HG03439 (cell line): ENCODE results near the gene FLNC.

Experiments used
- ATAC-seq: cut with Tn5 transposase; IDR thresholded peaks from one replicate; pipeline ENCODE4 v1.9.1; 2021; ENCODE audit warnings: mild to moderate bottlenecking, moderate library complexity; ENCODE audit not compliant: unreplicated experiment

FLNC gene, protein sequence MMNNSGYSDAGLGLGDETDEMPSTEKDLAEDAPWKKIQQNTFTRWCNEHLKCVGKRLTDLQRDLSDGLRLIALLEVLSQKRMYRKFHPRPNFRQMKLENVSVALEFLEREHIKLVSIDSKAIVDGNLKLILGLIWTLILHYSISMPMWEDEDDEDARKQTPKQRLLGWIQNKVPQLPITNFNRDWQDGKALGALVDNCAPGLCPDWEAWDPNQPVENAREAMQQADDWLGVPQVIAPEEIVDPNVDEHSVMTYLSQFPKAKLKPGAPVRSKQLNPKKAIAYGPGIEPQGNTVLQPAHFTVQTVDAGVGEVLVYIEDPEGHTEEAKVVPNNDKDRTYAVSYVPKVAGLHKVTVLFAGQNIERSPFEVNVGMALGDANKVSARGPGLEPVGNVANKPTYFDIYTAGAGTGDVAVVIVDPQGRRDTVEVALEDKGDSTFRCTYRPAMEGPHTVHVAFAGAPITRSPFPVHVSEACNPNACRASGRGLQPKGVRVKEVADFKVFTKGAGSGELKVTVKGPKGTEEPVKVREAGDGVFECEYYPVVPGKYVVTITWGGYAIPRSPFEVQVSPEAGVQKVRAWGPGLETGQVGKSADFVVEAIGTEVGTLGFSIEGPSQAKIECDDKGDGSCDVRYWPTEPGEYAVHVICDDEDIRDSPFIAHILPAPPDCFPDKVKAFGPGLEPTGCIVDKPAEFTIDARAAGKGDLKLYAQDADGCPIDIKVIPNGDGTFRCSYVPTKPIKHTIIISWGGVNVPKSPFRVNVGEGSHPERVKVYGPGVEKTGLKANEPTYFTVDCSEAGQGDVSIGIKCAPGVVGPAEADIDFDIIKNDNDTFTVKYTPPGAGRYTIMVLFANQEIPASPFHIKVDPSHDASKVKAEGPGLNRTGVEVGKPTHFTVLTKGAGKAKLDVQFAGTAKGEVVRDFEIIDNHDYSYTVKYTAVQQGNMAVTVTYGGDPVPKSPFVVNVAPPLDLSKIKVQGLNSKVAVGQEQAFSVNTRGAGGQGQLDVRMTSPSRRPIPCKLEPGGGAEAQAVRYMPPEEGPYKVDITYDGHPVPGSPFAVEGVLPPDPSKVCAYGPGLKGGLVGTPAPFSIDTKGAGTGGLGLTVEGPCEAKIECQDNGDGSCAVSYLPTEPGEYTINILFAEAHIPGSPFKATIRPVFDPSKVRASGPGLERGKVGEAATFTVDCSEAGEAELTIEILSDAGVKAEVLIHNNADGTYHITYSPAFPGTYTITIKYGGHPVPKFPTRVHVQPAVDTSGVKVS (N-terminal part only)

DNA sequence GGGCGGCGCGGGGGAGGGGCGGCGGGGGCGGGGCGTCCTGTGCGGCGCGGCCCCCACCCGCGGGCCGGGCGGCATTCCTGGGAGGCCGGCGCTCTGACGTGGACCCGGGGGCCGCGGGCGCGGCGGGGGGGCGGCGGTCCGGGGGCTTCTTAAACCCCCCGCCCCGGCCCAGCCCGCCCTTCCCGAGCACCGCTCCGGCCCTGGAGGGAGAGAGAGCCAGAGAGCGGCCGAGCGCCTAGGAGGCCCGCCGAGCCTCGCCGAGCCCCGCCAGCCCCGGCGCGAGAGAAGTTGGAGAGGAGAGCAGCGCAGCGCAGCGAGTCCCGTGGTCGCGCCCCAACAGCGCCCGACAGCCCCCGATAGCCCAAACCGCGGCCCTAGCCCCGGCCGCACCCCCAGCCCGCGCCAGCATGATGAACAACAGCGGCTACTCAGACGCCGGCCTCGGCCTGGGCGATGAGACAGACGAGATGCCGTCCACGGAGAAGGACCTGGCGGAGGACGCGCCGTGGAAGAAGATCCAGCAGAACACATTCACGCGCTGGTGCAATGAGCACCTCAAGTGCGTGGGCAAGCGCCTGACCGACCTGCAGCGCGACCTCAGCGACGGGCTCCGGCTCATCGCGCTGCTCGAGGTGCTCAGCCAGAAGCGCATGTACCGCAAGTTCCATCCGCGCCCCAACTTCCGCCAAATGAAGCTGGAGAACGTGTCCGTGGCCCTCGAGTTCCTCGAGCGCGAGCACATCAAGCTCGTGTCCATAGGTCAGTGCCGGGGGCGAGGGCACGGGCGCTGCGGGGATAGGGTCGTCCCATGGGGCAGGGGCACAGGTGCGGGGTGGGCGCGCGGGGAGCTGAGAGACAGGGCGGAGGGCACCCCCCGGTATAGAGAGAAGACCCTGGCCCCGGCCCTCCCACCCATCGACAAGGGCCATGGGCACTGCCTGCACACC lies at the start of gene FLNC:
Gene FLNC, plus strand, starts transcription at position 176 of the 947 bp plus-strand sequence. Its CDS starts 232 bp downstream, at position 408.
- no peak for ATAC-seq

DNA sequence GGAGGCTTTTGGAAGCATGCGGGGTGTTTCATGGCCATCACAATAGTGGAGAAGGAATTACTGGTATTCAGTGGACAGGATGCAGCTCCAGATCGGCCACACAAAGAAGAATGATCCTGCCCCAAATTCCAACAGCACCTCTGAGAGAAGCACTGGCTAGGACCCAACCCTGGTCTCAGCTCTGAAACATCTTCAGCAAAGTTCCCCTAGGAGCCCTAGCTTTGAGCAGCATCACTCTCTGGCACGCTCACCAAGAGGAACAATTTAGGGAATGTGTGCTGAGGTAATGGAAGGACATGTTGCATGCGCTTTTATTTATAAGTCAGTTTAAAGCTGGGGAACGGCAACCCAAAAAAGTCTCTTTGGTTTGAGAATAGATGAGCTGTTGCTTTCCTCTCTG lies 49.1 kb upstream of the FLNC start:
- ATAC-seq = no peak

DNA sequence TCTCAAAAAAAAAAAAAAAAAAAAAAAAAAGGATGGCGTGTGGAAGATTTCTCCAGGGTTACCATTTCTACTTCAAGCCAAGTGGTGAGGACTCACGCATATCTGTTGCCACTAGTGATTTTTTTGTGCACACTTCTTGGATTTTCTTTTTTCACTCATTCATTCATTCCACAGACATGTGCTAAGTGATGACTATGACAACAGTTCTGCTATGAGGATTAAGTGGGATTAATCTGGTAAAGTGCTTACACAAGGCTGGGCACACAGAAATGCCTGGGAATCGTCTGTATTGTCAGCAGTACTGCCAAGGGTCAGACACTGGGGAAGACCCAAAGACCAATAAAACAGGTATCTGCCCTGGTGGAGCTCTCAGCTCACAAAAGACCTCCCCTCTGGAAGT lies 48.4 kb upstream of the FLNC start:
- ATAC-seq = no peak

DNA sequence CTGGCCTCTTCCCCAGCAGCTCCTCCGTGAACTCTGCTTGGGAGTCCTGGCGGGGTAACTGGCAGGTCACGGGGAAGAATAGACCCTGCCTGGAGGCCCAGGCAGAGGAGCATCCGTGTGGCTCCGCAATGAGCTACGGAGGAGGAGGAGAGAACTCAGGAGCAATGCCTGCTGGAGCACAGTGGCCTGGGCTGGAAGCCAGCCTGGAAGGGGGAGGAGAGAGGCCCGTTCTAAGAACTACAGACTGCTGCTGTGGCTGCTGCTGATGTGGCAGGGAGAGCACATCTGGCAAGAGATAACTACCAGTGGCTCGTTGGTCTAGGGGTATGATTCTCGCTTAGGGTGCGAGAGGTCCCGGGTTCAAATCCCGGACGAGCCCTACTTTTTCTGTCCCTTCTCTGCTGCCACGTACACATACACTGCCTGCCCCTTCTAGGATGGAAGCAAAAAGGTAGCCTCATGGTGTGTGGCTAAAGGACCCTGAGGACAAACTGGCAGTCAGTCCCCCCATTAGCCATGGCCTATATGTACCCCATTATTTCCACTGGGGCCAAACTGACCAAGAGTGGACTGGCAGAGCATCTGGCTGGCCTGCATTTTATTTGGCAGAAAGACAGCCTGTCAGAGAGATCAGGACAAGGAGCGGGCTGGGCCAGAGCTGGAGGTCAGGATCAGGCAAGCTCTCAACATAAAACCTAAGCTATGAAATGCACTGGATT lies 46.9 kb upstream of the FLNC start:
- ATAC-seq = no peak

DNA sequence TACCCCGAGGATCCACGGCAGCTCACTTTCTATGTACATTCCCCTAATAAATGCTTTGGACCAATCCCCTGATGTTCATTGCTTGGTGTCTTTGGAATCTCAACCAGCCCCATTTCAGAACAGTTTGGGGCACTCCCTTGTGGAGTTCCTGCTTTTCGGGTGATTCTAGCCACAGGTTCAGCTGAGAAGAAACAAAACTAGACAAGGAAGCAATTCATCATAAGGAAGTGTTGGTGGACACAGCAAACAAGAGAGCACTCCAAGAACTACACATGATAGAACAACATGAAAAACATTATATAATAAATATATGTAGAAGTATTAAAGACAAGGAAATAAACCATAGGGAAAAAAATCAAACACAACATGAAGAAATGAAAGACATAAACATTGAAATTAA lies 44.5 kb upstream of the FLNC start:
- no peak for ATAC-seq

DNA sequence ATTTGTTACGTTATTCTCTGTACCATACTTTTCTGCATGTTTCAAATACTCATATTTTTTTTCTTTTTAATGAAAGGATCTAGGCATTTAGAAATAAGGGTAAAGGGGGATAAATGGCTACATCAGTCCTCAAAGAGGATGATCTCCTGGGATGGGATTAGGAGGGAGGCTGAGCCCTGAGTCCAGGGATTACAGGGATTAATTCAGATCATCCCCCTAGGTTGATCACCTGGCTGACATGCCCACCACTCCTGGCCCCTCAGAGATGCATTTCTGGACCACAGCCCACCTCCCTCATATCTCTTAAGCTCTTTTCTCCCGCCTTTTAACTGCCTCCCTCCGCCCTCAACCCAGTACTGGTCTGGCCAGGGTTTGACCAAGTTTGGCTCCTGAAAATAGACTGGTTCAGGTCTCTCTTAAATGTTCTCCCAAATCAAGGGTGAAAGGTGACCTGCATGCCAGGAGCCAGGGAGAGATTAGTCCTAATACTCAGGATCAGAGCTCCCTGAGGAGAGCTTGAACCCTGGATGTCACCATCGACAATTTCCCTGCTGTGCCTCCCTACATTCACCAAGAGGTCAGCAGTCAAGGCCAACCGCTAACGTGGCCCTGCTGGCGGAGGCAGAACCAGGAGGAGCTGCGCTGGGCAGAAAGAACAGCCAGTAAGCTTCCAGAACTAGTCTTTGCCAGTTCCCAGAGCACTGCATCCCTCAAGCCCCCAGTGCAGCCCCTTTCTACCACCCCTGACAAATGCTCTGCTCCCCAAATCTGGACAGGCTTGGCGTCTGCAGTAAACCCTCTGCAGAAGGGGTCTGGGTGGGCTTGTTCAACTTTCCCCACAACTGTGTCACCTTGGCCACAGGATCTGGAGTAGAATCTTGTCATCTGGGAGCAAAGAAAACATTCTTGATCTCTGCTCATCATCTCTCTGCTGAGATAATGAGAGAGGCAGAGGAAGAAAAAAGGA lies 41.5 kb upstream of the FLNC start:
- no peak for ATAC-seq

DNA sequence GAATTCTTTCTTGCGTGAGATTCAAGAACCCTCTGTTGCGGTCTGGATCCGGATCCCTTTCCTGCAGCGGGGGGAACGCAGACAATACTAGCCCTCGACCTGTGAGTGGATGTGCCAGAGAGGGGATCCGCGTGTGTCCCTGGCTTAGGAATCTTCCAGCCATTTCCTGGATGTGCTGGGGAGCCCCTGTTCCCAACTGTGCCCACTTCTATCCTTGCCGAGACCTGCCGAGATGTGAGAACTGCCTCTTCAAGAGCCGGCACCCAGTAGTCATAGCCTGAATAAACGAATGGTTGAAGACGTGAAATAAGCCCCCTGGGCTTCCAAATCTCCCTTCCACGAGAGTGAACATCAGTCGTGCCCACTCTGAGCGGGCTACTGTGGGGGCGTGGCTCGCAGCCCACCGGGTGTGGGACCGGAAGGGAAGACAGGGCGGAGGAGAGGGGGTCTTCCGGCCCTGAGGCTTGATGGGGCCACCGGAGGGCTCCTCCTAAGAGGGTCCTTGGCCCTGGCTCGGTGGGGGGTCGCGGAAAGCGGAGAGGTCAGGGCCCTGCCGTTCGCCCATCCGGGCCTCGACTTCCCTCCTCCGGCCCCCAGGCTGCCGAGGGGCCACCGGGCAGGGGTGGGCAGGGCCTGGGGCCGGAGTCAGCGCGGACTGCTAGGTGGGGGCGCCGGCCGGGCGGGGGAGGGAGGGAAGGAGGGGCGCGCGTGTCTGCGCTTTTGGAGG lies 39.7 kb upstream of the FLNC start:
- no peak for ATAC-seq

DNA sequence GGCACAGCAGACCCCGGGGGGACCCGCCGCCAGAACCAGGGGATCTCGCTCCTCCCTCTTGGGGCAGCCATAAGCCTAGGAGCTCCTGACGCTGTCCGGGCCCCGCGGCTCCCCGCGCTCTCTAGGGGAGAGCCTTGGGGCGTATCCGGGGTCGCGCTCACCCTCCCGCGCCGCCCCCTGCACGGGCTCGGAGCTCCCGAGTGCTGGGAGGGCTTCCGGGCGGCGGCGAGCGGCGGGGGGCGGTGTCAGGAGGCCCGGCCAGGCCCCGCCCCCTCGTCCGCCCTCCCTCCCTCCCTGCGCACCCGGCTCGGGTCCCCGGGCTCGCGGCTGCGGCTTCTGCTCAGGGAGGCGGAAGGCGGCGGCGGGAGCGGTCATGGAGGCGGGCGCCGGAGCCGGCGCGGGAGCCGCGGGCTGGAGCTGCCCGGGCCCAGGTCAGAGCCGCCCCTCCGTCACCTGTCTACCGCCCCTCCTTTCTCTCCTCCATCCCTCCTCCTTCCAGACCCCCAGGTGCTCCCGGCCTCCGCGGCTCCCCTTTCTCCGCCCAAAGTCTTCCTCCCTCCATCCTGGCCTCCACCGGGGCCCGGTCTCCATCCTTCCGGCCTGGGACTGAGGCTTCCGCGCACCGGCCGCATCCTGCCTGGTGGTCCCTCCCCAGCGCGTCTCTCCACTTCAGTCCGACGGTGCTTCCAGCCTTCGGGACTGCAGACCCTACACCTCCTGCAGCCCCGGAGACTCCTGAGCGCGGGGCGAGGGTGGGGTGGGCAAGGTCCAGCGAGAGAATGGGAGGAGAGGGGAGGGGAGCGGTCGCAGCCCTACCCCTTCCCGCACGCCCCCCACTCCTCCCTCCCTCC lies 38.9 kb upstream of the FLNC start, which contains the start of gene CCDC136:
Gene CCDC136, plus strand, starts transcription at position 848 of the 851 bp plus-strand sequence. CDS start 444 bp downstream, outside the sequence.
- peak; percentile 66 for ATAC-seq

DNA sequence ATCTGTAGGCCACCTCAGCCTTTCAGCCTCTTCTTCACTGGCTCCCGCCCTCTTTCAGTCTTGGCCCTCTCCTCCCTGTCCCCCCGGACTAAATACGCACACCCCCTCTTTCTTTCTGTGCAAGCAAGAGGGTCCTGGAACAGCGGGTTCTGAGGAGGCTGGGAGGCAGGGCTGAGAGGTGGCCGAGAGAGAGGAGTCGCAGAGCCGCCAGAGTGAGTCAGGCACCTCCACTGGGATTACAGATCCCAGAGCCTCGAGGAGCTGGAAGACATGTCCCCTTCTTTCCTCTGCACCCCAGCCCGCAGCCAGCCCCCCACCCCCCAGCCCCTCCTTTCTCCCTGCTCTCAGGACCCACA lies 38.3 kb upstream of the FLNC start:
- ATAC-seq = no peak

DNA sequence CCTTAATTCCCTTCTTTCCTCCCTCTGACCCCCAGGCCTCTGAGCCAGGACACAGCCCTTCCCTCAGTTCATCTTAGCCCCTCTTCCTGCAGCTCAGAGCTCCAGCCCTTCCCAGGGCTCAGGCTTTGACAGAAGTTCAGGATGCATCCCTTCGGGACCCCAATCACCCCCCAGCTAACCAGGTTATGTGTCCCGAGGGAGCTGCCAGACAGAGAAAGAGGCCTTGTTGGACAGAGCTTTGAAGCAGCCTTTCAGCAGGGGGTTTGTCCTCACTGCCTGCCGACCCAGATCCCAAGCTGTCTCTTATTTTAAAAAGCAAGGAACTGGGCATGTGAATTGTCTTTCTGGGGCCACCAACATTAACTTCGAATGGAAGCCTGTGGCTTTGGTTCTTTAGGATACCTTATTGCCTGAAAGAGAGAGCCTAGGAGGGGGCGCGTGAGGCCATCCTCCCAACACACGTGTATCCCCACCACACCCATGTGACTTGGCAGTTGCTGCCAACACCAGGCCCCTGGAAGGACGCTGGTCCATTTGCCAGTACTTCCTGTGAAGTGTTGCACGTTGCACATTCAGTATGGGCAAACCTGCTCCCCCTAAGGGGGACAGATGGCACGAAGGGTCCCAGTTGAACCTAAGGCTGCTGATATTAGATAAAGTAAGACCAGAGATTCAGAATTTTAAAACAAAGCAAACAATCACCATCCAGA lies 37.6 kb upstream of the FLNC start:
- no peak for ATAC-seq

DNA sequence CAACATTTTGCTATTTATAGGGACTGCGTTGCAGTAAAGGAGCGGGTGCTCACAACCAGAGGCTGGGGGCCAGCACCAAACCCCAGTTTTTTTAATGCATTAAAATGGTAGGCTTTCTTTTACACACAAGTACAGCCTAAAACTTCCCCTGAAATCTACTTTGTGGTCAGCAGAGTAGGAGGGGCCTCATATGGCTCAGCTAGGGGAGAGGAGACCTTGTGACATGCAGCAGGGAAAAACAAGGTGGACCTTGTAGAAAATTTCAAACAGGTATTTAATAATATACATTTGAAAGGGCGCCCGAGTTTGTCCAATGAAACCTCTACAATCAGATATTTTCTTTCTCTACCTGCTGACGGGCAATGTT lies 37.0 kb upstream of the FLNC start:
- no peak for ATAC-seq

DNA sequence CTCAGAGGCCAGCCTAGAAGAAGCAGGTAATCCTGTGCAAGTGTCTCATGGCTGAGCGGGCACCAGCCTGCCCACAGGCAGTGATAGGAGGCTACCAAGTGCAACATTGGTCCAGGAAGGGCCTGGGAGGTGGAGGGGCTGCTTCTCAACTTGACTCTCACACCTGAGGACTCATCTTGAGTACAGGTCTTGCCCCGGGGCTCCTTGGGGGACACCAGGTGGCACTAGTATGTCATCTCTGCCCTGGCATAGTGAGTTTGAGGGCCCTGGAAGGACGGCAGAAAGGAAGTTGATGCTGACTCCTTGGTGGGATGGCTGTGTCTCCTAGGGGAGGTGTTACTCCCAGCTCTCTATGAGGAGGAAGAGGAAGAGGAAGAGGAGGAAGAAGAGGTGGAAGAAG lies 36.2 kb upstream of the FLNC start:
- no peak for ATAC-seq

DNA sequence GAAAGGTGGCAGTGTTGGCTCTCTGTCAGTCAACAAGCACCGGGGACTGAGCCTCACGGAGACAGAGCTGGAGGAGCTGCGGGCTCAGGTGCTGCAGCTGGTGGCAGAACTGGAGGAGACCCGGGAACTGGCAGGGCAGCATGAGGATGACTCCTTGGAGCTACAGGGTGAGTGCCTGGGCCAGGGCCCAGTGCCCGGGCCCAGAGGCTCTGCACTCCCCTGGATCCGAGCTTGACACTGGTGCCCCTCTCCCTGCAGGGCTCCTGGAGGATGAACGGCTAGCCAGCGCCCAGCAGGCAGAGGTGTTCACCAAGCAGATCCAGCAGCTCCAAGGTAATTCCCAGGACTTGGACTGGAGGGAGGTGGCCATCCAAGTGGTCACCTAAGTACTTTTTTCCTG lies 35.8 kb upstream of the FLNC start:
- no peak for ATAC-seq

DNA sequence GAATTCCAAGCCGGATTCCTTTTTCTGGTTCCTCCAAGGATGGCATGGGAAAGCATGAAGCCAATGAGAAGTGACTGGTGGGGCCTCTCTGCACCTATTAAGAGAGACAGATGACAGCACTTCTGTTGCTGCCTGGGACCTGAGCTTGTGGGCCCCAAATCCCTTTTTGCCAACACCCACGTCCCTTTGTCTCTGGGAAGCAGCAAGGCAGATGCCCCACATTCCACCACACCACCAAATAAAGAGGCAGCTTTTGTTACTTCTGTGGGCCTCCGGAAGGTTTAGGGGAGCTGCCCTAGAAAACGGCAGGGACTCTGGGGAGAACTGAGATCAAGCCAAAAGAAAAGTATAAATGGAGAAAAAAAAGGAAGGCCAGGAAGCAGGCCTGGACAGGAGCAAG lies 35.1 kb upstream of the FLNC start:
- ATAC-seq = no peak

DNA sequence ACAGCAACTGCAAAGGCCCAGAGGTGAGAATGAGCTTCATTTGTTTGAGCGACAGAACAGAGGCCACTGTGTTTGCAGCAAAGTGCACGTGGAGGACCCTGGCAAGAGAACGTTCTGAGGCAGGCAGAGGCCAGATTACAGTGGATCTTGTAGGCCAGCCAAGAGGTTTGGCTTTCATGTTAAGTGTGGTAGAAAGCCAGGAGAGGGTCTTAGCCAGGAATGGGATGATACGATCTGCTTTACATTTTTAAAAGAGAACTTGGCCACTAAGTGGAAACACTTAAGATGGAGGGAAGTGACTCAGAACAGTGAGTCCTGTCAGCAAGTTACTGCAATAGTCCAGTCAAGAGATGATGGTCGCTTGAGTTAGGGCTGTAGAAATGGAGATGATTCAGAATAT lies 33.9 kb upstream of the FLNC start:
- no peak for ATAC-seq

DNA sequence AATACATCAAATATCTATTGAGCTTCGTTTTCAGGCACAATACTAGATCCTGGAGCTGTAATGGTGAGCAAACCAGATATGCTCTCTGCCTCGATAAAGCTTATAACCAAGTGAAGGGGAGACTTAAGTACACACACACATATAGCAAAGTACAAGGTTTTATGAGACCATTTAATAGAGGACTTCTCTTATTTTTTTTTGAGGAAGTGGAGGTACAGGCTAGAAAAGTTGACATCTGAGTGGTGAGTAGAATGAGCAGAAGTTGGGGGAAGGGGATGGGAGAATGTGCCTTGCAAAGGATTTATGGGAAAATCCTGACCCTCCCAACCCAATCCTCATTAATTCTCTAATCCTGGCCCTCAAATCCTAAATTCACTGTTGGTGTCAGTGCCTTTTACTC lies 30.8 kb upstream of the FLNC start:
- ATAC-seq = no peak
